Psoas muscle (tissue), 8 donors: ENCODE data around the gene SLC35E4. TPM values are rescaled to one million over a fixed set of nuclear protein-coding genes. Genes with fewer than 3 reads are reported as not detected.
"Not testable (repeated sequence)": the region's sequence is repeated elsewhere in the genome, so short reads cannot be mapped to it uniquely, and the experiment has no call there.

Experiments
- ATAC-seq, 4 donors: fragments of 200-7000 bp; cut with Tn5 transposase; one replicate each; pipeline ENCODE4 v1.9.1; 2020; ENCODE audit warnings: moderate library complexity in 3 of 4, mild to moderate bottlenecking in 2 of 4
- DNase-seq, 2 donors: peaks; one replicate each; pipeline ENCODE4 v3.0.0-alpha.2; 2020
- H3K27ac ChIP-seq: fragments of 200-600 bp; one replicate; pipeline ENCODE4 v1.8.0; 2022
- H3K27me3 ChIP-seq, 3 donors: fragments of 200-600 bp in 1 of 3; one replicate each; pipeline versions ENCODE4 v1.6.1 to v1.8.0; 2013 to 2022; ENCODE audit warnings: low read length in 2 of 3, mild to moderate bottlenecking in 2 of 3, moderate library complexity in 1 of 3; ENCODE audit not compliant: insufficient read depth in 3 of 3
- H3K36me3 ChIP-seq, 2 donors: fragments of 200-600 bp in 1 of 2; one replicate each; pipeline versions ENCODE4 v1.6.1 to v1.8.0; 2013 to 2022; ENCODE audit warnings: low read depth in 1 of 2, mild to moderate bottlenecking in 1 of 2, moderate library complexity in 1 of 2; ENCODE audit not compliant: insufficient read depth in 1 of 2
- H3K4me1 ChIP-seq: fragments of 200-600 bp; one replicate; pipeline ENCODE4 v1.8.0; 2022
- H3K4me3 ChIP-seq: fragments of 200-600 bp; one replicate; pipeline ENCODE4 v1.8.0; 2022; ENCODE audit warnings: mild to moderate bottlenecking
- H3K9me3 ChIP-seq: fragments of 200-600 bp; one replicate; pipeline ENCODE4 v1.8.0; 2022
- CTCF ChIP-seq: fragments of 200-600 bp; IDR thresholded peaks from one replicate; pipeline ENCODE4 v1.8.0; 2022; ENCODE audit warnings: antibody characterized with exemption
- WGBS, 3 donors: extraction: QIAGEN DNeasy Blood & Tissue Kit; methylation state at CpG; one replicate each; pipeline versions ENCODE4 v1.1.6 to v1.1.7; 2013; 5-methylcytosine and 5-hydroxymethylcytosine counted together
- intact Hi-C, 2 donors: fragments of 100-400 bp; cut with DNase I; formaldehyde crosslinking; loops; one replicate each; pipeline versions ENCODE4 v1.11.0 to v1.14.2; 2022
- polyA plus RNA-seq, 3 donors: library from polyadenylated mRNA; stranded (reverse); fragments of 200-250 nt; gene quantifications; one replicate each; pipeline ENCODE4 v1.2.3, GENCODE V29; 2013
- total RNA-seq, 4 donors: library from RNA; stranded (reverse); fragmentation: NEBNext Ultra II Directional in 2 of 4; extraction: Animal tissue kit (Norgen Biotek cat#: 25700) in 2 of 4; gene quantifications; one replicate each; pipeline versions ENCODE4 v1.2.1 to v1.2.4, GENCODE V29; 2021 to 2023
- donor health status: healthy with polysubstance abuse.
- donor health status: DM: no; HTN: no; CAD: no; lungs with moderate emphysema.
- donor health status: Bipolar disorder and iron deficiency.
- donor health status: healthy.
- donor health status: DM: yes; HTN: yes; CAD: no.
- donor health status: DM: no; HTN: no; CAD: no.
- donor health status: DM: no; HTN: no; CAD: no.
- donor health status: DM: yes; HTN: yes; CAD: no.

Gene SLC35E4
- total and polyA plus RNA-seq, 7 donors = 2.6 to 11.5 (median 6.8) TPM

GRCh38 chr22:30674482-30674881 lies 38.9 kb downstream of the SLC35E4 start:
- H3K27ac ChIP-seq = no peak overlapping the region
- intact Hi-C loops = no loop called here
- 85 to 95% (median 95%) methylated on average over 6 of the region's 6 CpGs for WGBS, 3 donors
- no peaks in the 10 kb centered on the region for H3K36me3 ChIP-seq
- H3K9me3 ChIP-seq = no peaks in the 10 kb centered on the region
- H3K4me1 ChIP-seq = no peaks in the 10 kb centered on the region
- ATAC-seq (no peak), DNase-seq (no peak)
- no peak for TF ChIP-seq CTCF
- no peak overlapping the region for H3K4me3 ChIP-seq
- H3K27me3 ChIP-seq = no peaks in the 10 kb centered on the region

- DNase-seq (no peak), ATAC-seq (no peak)
- WGBS, 3 donors = 60 to 69% (median 63%) methylated on average over 9 of the region's 9 CpGs
- intact Hi-C loops = no loop called here
- Histone ChIP-seq H3K36me3 (no peaks in the 10 kb centered on the region), H3K9me3 (no peaks in the 10 kb centered on the region), H3K27ac (no peak overlapping the region), H3K4me3 (no peak overlapping the region), H3K27me3 (no peaks in the 10 kb centered on the region), H3K4me1 (peaks cover under 1% of the 10 kb centered on the region)
- TF ChIP-seq CTCF = no peak
Measured at GRCh38 chr22:30675436-30675835, 39.9 kb downstream of the SLC35E4 start.

- WGBS, 3 donors = 65 to 72% (median 67%) methylated on average over 3 of the region's 3 CpGs
- intact Hi-C loops, DNase-seq, H3K27ac ChIP-seq, H3K4me3 ChIP-seq, ATAC-seq, H3K36me3 ChIP-seq, H3K27me3 ChIP-seq, H3K4me1 ChIP-seq, H3K9me3 ChIP-seq: not testable (repeated sequence)
Measured at GRCh38 chr22:30676565-30676964, 41.0 kb downstream of the SLC35E4 start.

- H3K9me3 ChIP-seq, H3K27me3 ChIP-seq, H3K4me1 ChIP-seq, H3K27ac ChIP-seq, DNase-seq, intact Hi-C loops, H3K36me3 ChIP-seq, ATAC-seq, H3K4me3 ChIP-seq: not testable (repeated sequence)
- 82 to 88% (median 87%) methylated on average over 12 of the region's 12 CpGs for WGBS, 3 donors
Measured at GRCh38 chr22:30679895-30680690, 44.5 kb downstream of the SLC35E4 start.

DNA sequence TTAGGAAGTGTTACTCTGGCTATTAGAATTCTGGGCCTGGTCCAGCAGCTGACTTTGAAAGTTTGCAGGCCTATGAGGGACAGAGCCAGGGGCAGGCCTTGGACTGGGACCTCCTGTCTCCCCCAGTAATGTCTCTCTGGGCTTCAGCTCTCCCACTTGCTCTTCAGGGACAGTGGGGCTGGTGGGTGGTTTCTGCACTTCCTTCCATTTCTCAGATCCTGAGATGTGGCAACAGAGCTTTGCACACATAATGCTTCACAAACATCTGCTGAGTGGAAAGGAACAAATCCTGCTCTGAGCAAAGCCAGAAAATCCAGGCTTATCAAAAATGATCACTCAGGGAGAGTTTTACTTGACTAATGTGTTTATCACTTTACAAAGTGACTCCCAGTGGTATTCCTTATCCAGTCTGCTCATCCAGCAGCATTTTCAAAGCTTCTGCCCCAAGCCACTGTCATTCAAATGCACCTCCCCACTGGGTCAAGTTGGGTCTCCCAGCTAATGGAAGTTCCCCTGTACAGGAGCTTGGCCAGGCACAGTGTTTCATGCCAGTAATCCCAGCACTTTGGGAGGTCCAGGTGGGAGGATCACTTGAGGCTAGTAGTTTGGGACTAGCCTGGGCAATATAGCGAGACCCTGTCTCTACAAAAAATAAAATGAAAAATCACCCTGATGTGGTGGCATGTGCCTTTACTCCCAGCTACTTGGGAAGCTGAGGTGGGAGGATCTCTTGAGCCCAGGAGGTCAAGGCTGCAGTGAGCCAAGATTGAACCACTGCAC lies 45.6 kb downstream of the SLC35E4 start:
- Histone ChIP-seq H3K27me3 (no peaks in the 10 kb centered on the region), H3K4me3 (no peak overlapping the region), H3K27ac (no peak overlapping the region), H3K36me3 (no peaks in the 10 kb centered on the region), H3K9me3 (no peaks in the 10 kb centered on the region), H3K4me1 (peaks cover 4% of the 10 kb centered on the region)
- no peak for ATAC-seq
- WGBS, 3 donors = 94 to 100% (median 94%) methylated on average over 1 of the region's 1 CpG
- intact Hi-C loops = no loop called here
- no peak for TF ChIP-seq CTCF
- DNase-seq = no peak
